H1 (cell line): ENCODE results near the gene RAB34. TPM values are rescaled to one million over a fixed set of nuclear protein-coding genes. Genes with fewer than 3 reads are reported as not detected.

Source experiments
- CTCF ChIA-PET: fragments of 300-600 bp; sonication (Branson Sonifier 250); formaldehyde crosslinking; loops from one replicate; lab custom pipeline; 2021; ENCODE audit not compliant: partially characterized antibody; lab: Charles Lee
- POLR2A ChIA-PET: fragments of 300-600 bp; sonication (Branson Sonifier 250); formaldehyde crosslinking; loops from one replicate; lab custom pipeline; 2021; ENCODE audit warnings: inconsistent platforms; ENCODE audit not compliant: partially characterized antibody; lab: Charles Lee
- DNase-seq, 2 experiments: peaks; one replicate each; pipeline versions ENCODE4 v3.0.0 to v3.0.0-alpha.2; 2010 to 2022; ENCODE audit warnings: low spot score in 2 of 2, low read depth in 1 of 2, mixed read lengths in 1 of 2
- FAIRE-seq: peaks from 2 replicates; lab custom pipeline; 2011; peaks lifted over from hg19 to GRCh38; lab: Jason Lieb, UNC
- H2AFZ ChIP-seq: 2 replicates; pipeline ENCODE4 v1.8.1; 2012; ENCODE audit warnings: low read length, inconsistent platforms
- H2AK5ac ChIP-seq: 2 replicates; pipeline ENCODE4 v1.6.1; 2013; ENCODE audit warnings: low read depth, low read length
- H2BK120ac ChIP-seq: replicated peaks from 2 replicates; pipeline ENCODE3; 2013; ENCODE audit warnings: low read depth, low read length, inconsistent platforms
- H2BK12ac ChIP-seq: 2 replicates; pipeline ENCODE4 v1.6.1; 2013; ENCODE audit warnings: low read depth, low read length
- H2BK15ac ChIP-seq: 2 replicates; pipeline ENCODE4 v1.6.1; 2013; ENCODE audit warnings: low read length
- H2BK20ac ChIP-seq: 2 replicates; pipeline ENCODE4 v1.6.1; 2013; ENCODE audit warnings: low read length
- H2BK5ac ChIP-seq: 2 replicates; pipeline ENCODE4 v1.6.1; 2013; ENCODE audit warnings: low read depth, low read length
- H3K14ac ChIP-seq: 2 replicates; pipeline ENCODE4 v1.6.1; 2013; ENCODE audit warnings: inconsistent platforms; ENCODE audit not compliant: insufficient read length
- H3K18ac ChIP-seq: 2 replicates; pipeline ENCODE4 v1.6.1; 2013; ENCODE audit warnings: low read length; ENCODE audit errors: extremely low read depth
- H3K23ac ChIP-seq: 2 replicates; pipeline ENCODE4 v1.6.1; 2013; ENCODE audit warnings: inconsistent platforms; ENCODE audit not compliant: insufficient read length
- H3K23me2 ChIP-seq: 2 replicates; pipeline ENCODE4 v1.6.1; 2013; ENCODE audit warnings: low read depth, low read length
- H3K27ac ChIP-seq: 2 replicates; pipeline ENCODE4 v1.6.1; 2011; ENCODE audit warnings: low read depth, low read length, inconsistent platforms
- H3K27me3 ChIP-seq, 4 experiments: replicated peaks in 1 of 4; 1 replicate in 1 of 4; 2 replicates in 3 of 4; pipeline versions ENCODE4 v1.6.1 to v1.8.1; 2011 to 2013; ENCODE audit warnings: low read length in 3 of 4, mild to moderate bottlenecking in 3 of 4, inconsistent platforms in 2 of 4, mixed read lengths in 2 of 4, moderate library complexity in 1 of 4; ENCODE audit not compliant: control insufficient read depth in 3 of 4, insufficient read depth in 3 of 4; ENCODE audit errors: extremely low read depth in 1 of 4
- H3K36me3 ChIP-seq, 4 experiments: 2 replicates each; pipeline versions ENCODE4 v1.6.1 to v1.8.1; 2011 to 2013; ENCODE audit warnings: mild to moderate bottlenecking in 4 of 4, low read length in 3 of 4, moderate library complexity in 2 of 4, control low read depth in 1 of 4, inconsistent platforms in 1 of 4; ENCODE audit not compliant: insufficient read depth in 4 of 4, control insufficient read depth in 2 of 4
- H3K4ac ChIP-seq: replicated peaks from 2 replicates; pipeline ENCODE3; 2013; ENCODE audit warnings: low read length, low read depth, mixed read lengths, inconsistent platforms; ENCODE audit not compliant: insufficient read length
- H3K4me1 ChIP-seq, 4 experiments: replicated peaks in 1 of 4; 1 replicate in 1 of 4; 2 replicates in 3 of 4; pipeline versions ENCODE4 v1.6.1 to v1.8.1; 2011 to 2013; ENCODE audit warnings: low read length in 3 of 4, inconsistent platforms in 2 of 4, mixed read lengths in 1 of 4; ENCODE audit not compliant: insufficient read depth in 4 of 4, control insufficient read depth in 3 of 4
- H3K4me2 ChIP-seq, 2 experiments: 2 replicates each; pipeline versions ENCODE4 v1.6.1 to v1.8.1; 2011 to 2013; ENCODE audit warnings: low read depth in 2 of 2, low read length in 2 of 2, control low read depth in 1 of 2, inconsistent platforms in 1 of 2, mild to moderate bottlenecking in 1 of 2; ENCODE audit not compliant: insufficient read depth in 1 of 2
- H3K4me3 ChIP-seq, 4 experiments: fragments of 200-600, 300-600 bp in 1 of 4; sonication (generic), shearing (Covaris generic), sonication (Bioruptor Twin) in 1 of 4; 2 replicates each; pipeline versions ENCODE4 v1.5.1 to v1.8.1; 2011 to 2016; ENCODE audit warnings: low read length in 4 of 4, low read depth in 3 of 4, control low read depth in 2 of 4, inconsistent platforms in 2 of 4, mild to moderate bottlenecking in 2 of 4, mixed read lengths in 1 of 4, moderate library complexity in 1 of 4; ENCODE audit not compliant: insufficient read depth in 2 of 4; ENCODE audit errors: extremely low read depth in 1 of 4
- H3K56ac ChIP-seq: replicated peaks from 2 replicates; pipeline ENCODE3; 2013; ENCODE audit warnings: low read depth, mild to moderate bottlenecking, mixed read lengths, low read length, inconsistent platforms; ENCODE audit not compliant: insufficient read length
- H3K79me1 ChIP-seq: 2 replicates; pipeline ENCODE4 v1.6.1; 2013; ENCODE audit warnings: low read depth, low read length, control low read depth
- H3K79me2 ChIP-seq, 2 experiments: 2 replicates each; pipeline versions ENCODE4 v1.6.1 to v1.8.1; 2012 to 2013; ENCODE audit warnings: low read length in 2 of 2, mild to moderate bottlenecking in 2 of 2, inconsistent platforms in 1 of 2; ENCODE audit not compliant: insufficient read depth in 2 of 2, control insufficient read depth in 1 of 2
- H3K9ac ChIP-seq, 4 experiments: replicated peaks in 1 of 4; 1 replicate in 1 of 4; 2 replicates in 3 of 4; pipeline versions ENCODE4 v1.6.1 to v1.8.1; 2011 to 2013; ENCODE audit warnings: low read depth in 3 of 4, low read length in 3 of 4, control low read depth in 2 of 4, mild to moderate bottlenecking in 2 of 4, moderate library complexity in 2 of 4, inconsistent platforms in 1 of 4; ENCODE audit errors: extremely low read depth in 1 of 4
- H3K9me3 ChIP-seq, 2 experiments: 2 replicates each; pipeline versions ENCODE4 v1.6.1 to v1.8.1; 2012 to 2013; ENCODE audit warnings: mild to moderate bottlenecking in 2 of 2, moderate library complexity in 2 of 2, control low read depth in 1 of 2, inconsistent platforms in 1 of 2, low read depth in 1 of 2, low read length in 1 of 2, mixed read lengths in 1 of 2; ENCODE audit not compliant: insufficient read depth in 2 of 2
- H4K20me1 ChIP-seq, 2 experiments: replicated peaks in 1 of 2; 2 replicates each; pipeline versions ENCODE3 to v1.8.1; 2011 to 2013; ENCODE audit warnings: inconsistent platforms in 2 of 2, low read length in 2 of 2, mild to moderate bottlenecking in 1 of 2; ENCODE audit not compliant: insufficient read depth in 2 of 2, control insufficient read depth in 1 of 2
- H4K5ac ChIP-seq: 2 replicates; pipeline ENCODE4 v1.6.1; 2013; ENCODE audit warnings: low read length, low read depth, mixed read lengths, inconsistent platforms; ENCODE audit not compliant: insufficient read length
- H4K8ac ChIP-seq: 2 replicates; pipeline ENCODE4 v1.8.0; 2013; ENCODE audit warnings: mild to moderate bottlenecking, moderate library complexity, low read length, inconsistent platforms; ENCODE audit not compliant: insufficient read depth; ENCODE audit errors: extremely low read depth
- H4K91ac ChIP-seq: replicated peaks from 2 replicates; pipeline ENCODE3; 2013; ENCODE audit warnings: low read length, mixed read lengths, inconsistent platforms; ENCODE audit not compliant: insufficient read length
- ASH2L ChIP-seq: fragments of 200-600, 300-600 bp; sonication (generic); IDR thresholded peaks from one replicate; pipeline ENCODE4 v1.7.1; 2017; ENCODE audit warnings: low read length
- HDAC6 ChIP-seq: IDR thresholded peaks from one replicate; pipeline ENCODE4 v1.7.1; 2012; ENCODE audit warnings: low read depth, mild to moderate bottlenecking, inconsistent platforms, low read length, moderate library complexity
- PHF8 ChIP-seq: fragments of 200-600 bp; sonication (generic); conservative IDR thresholded peaks from 2 replicates; pipeline ENCODE4 v1.7.1; 2012; ENCODE audit warnings: low read depth, mild to moderate bottlenecking, inconsistent platforms, low read length, moderate library complexity
- POLR2A ChIP-seq, 2 experiments: IDR thresholded peaks; 1 replicate in 1 of 2; 2 replicates in 1 of 2; pipeline ENCODE4 v1.6.1; 2011; ENCODE audit warnings: low read depth in 2 of 2, low read length in 2 of 2, mild to moderate bottlenecking in 2 of 2; ENCODE audit errors: control extremely low read depth in 1 of 2
- POLR2AphosphoS5 ChIP-seq: IDR thresholded peaks from 2 replicates; pipeline ENCODE4 v1.6.1; 2011; ENCODE audit warnings: low read depth, low read length
- RBBP5 ChIP-seq: IDR thresholded peaks from 2 replicates; pipeline ENCODE4 v1.7.1; 2012; ENCODE audit warnings: low read depth, mild to moderate bottlenecking, inconsistent platforms, low read length, moderate library complexity, borderline replicate concordance
- SAP30 ChIP-seq: fragments of 300-600 bp; sonication (generic); IDR thresholded peaks from 2 replicates; pipeline ENCODE4 v1.7.1; 2012; ENCODE audit warnings: low read length, moderate library complexity, mild to moderate bottlenecking, inconsistent platforms; ENCODE audit not compliant: insufficient read depth, insufficient replicate concordance
- SRF ChIP-seq: IDR thresholded peaks from 2 replicates; pipeline ENCODE4 v1.6.1; 2011; ENCODE audit warnings: mild to moderate bottlenecking, low read depth, low read length, moderate library complexity
- TAF1 ChIP-seq: IDR thresholded peaks from 2 replicates; pipeline ENCODE4 v1.6.1; 2011; ENCODE audit warnings: mild to moderate bottlenecking, low read depth, low read length
- TBP ChIP-seq: IDR thresholded peaks from 2 replicates; pipeline ENCODE4 v1.6.1; 2011; ENCODE audit warnings: low read depth, low read length, improper control_type of control experiment
- WGBS, 2 experiments: shearing (Covaris generic) in 1 of 2; methylation state at CpG; one replicate each; pipeline versions ENCODE4 v1.1.6 to v1.1.7; 2013 to 2015; ENCODE audit warnings: low lambda C conversion rate in 2 of 2, mixed read lengths in 2 of 2, inconsistent platforms in 1 of 2, low coverage in 1 of 2, missing lambda C conversion rate in 1 of 2; ENCODE audit not compliant: insufficient replicate concordance in 2 of 2, insufficient coverage in 1 of 2, insufficient read length in 1 of 2; ENCODE audit errors: extremely low coverage in 1 of 2, missing lambda C conversion rate in 1 of 2; 5-methylcytosine and 5-hydroxymethylcytosine counted together
- polyA plus RNA-seq, 7 experiments: library from polyadenylated mRNA; depleted of rRNA in 3 of 7; stranded (reverse) in 5 of 7; unstranded in 2 of 7; fragments of >200 nt in 5 of 7; fragments of 200-250 nt in 2 of 7; gene quantifications; 1 replicate in 5 of 7; 2 replicates in 1 of 7; 4 replicates in 1 of 7; pipeline versions ENCODE4 v1.2.1 to v1.2.3, GENCODE V29; 2011 to 2013; ENCODE audit warnings: missing spikeins in 2 of 7, mixed read lengths in 2 of 7
- total RNA-seq: library from RNA; stranded (reverse); fragmentation: NEBNext Ultra II Directional; extraction: Animal tissue kit (Norgen Biotek cat#: 25700); gene quantifications from 2 replicates; pipeline ENCODE4 v1.2.1, GENCODE V29; 2021
- TF ChIP-seq, protein P1 (sequence below): IDR thresholded peaks from 2 replicates; pipeline ENCODE4 v1.6.1; 2012; ENCODE audit warnings: inconsistent platforms

RAB34 gene
- total and polyA plus RNA-seq, 2 of the 8 experiments (the other 6 are each of a cell fraction or from before 2014, with no cell fraction given) = 237 to 305 TPM

DNA sequence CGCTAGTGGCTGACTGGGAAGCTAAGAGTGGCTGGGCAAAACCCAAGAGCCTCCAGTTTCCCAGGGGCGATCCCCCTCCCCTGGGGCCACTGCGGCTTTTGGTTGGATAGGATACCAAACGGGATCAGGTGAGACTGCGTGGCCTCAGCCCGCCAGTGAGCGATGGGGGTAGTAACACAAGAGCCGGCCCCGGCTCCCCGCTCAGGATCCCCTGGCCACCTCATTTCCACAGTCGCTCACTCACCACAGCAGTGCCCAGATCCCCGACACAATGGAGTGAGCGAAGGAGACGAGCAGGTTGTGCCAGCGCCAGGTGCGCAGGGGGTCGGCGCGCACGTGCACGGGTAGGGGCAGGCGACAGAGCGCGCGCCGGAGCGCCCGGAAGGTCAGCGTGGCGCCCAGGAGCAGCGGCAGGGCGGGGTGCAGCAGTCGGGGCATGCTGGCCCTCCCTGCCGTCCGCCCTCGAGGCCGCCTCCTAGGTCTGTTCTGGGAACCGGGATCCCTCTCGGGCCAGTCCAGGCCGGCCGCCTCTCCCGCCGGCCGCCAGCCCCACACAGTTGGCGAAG is 8.1 kb upstream of the RAB34 start:
- Histone ChIP-seq H3K4ac (peak overlapping the region; percentile 97), H3K56ac (peak overlapping the region; percentile 92), H2BK5ac (peak overlapping the region; percentile 93), H3K18ac (peak overlapping the region; percentile 98), H3K36me3 (peaks cover 19 to 44% (median 36%) of the 10 kb centered on the region in 4 experiments), H3K4me3 (peak overlapping the region; percentile 57 to 81 (median 72)), H4K91ac (peak overlapping the region; percentile 99), H4K8ac (peak overlapping the region; percentile 84), H2AK5ac (peak overlapping the region; percentile 67; the same call in 1 of the 2 replicates), H3K9ac (peak overlapping the region; percentile 79 to 93 (median 90)), H3K23me2 (peaks cover 17% of the 10 kb centered on the region; the same call in 1 of the 2 replicates), H3K79me2 (peaks cover 0 to 31% of the 10 kb centered on the region in 2 experiments; a peak in 2 of 4 replicates), H3K14ac (peak overlapping the region; percentile 68), H4K5ac (peak overlapping the region; percentile 93), H3K4me1 (peaks cover 0 to 15% (median 6%) of the 10 kb centered on the region in 4 experiments; a peak in 6 of 7 replicates), H2BK120ac (peak overlapping the region; percentile 84), H3K4me2 (peak overlapping the region; percentile 85 to 95), H3K9me3 (no peaks in the 10 kb centered on the region), H2BK15ac (peak overlapping the region; percentile 72; the same call in 1 of the 2 replicates), H4K20me1 (peaks cover 6 to 16% of the 10 kb centered on the region in 2 experiments), H2AFZ (no peak overlapping the region), H3K27me3 (no peaks in the 10 kb centered on the region), H2BK20ac (no peak overlapping the region), H3K79me1 (no peaks in the 10 kb centered on the region; the same call in 1 of the 2 replicates), H3K27ac (peak overlapping the region; percentile 89), H2BK12ac (0 out of 2 replicates have a peak overlapping the region, but pooled peaks have one; percentile 12), H3K23ac (no peak overlapping the region)
- no peak for FAIRE-seq
- ChIA-PET POLR2A (interaction anchor here (0.7 to 17.6 kb wide), 38 partner anchors 9 to 344 kb away, joined by 3 to 813 read pairs (median 4); partner anchors contain the start of genes ALDOC, BLTP2, DHRS13 and FAM222B), CTCF (interaction anchor here (0.9 to 16.9 kb wide), 25 partner anchors 9 to 228 kb away, joined by 3 to 316 read pairs (median 9); partner anchors contain the start of genes DHRS13, FLOT2 and TRAF4)
- peak in 1 of 2 experiments; percentile 88 for DNase-seq
- WGBS, 2 experiments = 3% methylated on average over 31 of the region's 45 CpGs; no CpG with 5 or more reads in 1 of the 2 experiments
- no peak for TF ChIP-seq HDAC6
- TF ChIP-seq RBBP5 = peak; percentile 45; the same call in 1 of the 2 replicates
- TF ChIP-seq POLR2A (IDR thresholded peaks at IDR 0.05; ENCODE audit: control extremely low read depth in 1 of 2, low read depth in 2 of 2, low read length in 2 of 2) = peak; percentile 40 to 73
- TF ChIP-seq ASH2L = peak; percentile 11
- TF ChIP-seq SRF = no peak
- TF ChIP-seq TAF1 = peak; percentile 70
- TF ChIP-seq POLR2AphosphoS5 = peak; percentile 85
- TF ChIP-seq, protein P1, sequence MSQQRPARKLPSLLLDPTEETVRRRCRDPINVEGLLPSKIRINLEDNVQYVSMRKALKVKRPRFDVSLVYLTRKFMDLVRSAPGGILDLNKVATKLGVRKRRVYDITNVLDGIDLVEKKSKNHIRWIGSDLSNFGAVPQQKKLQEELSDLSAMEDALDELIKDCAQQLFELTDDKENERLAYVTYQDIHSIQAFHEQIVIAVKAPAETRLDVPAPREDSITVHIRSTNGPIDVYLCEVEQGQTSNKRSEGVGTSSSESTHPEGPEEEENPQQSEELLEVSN = peak; percentile 71
- TF ChIP-seq TBP = peak; percentile 64; the same call in 1 of the 2 replicates
- peak; percentile 67 for TF ChIP-seq SAP30
- peak; percentile 93 for TF ChIP-seq PHF8
